HepG2 (cell line): ENCODE measurements around the gene LAMA5. TPM values are rescaled to one million over a fixed set of nuclear protein-coding genes. Genes with fewer than 3 reads are reported as not detected.

ENCODE experiments used
- GLI4 ChIP-seq: sonication (generic); formaldehyde crosslinking; IDR thresholded peaks from 2 replicates; pipeline ENCODE4 v1.5.1; 2020; ENCODE audit warnings: missing genetic modification reagents, mild to moderate bottlenecking, moderate library complexity, borderline replicate concordance
- KMT2B ChIP-seq: IDR thresholded peaks from 2 replicates; pipeline ENCODE4 v1.6.1; 2016; ENCODE audit warnings: missing genetic modification reagents, missing compliant biosample characterization
- LCORL ChIP-seq, 2 experiments: fragments of 450-650 bp in 1 of 2; sonication (generic) in 1 of 2; formaldehyde crosslinking in 1 of 2; IDR thresholded peaks; 2 replicates each; pipeline versions ENCODE4 v1.5.0 to v1.6.1; 2017 to 2020; ENCODE audit warnings: antibody characterized with exemption in 1 of 2, missing genetic modification reagents in 1 of 2
- YEATS4 ChIP-seq: sonication (generic); formaldehyde crosslinking; IDR thresholded peaks from 2 replicates; pipeline ENCODE4 v1.4.0; 2020; ENCODE audit warnings: missing genetic modification reagents, borderline replicate concordance
- ZNF207 ChIP-seq: fragments of 450-650 bp; IDR thresholded peaks from 2 replicates; pipeline ENCODE4 v1.6.1; 2016; ENCODE audit warnings: antibody characterized with exemption, borderline replicate concordance
- ZNF264 ChIP-seq: sonication (generic); formaldehyde crosslinking; IDR thresholded peaks from 2 replicates; pipeline ENCODE4 v1.4.0; 2020; ENCODE audit warnings: missing genetic modification reagents
- ZNF331 ChIP-seq: sonication (generic); formaldehyde crosslinking; IDR thresholded peaks from 2 replicates; pipeline ENCODE4 v1.4.0; 2020; ENCODE audit warnings: missing genetic modification reagents
- ZNF782 ChIP-seq: sonication (generic); formaldehyde crosslinking; IDR thresholded peaks from 2 replicates; pipeline ENCODE4 v1.4.0; 2020; ENCODE audit warnings: missing genetic modification reagents, mild to moderate bottlenecking, borderline replicate concordance
- ZNF883 ChIP-seq: sonication (generic); formaldehyde crosslinking; IDR thresholded peaks from 2 replicates; pipeline ENCODE4 v1.5.1; 2020; ENCODE audit warnings: mild to moderate bottlenecking, missing genetic modification reagents; ENCODE audit errors: not compliant biosample characterization
- polyA plus RNA-seq, 8 experiments: library from polyadenylated mRNA; depleted of rRNA in 3 of 8; stranded (reverse) in 7 of 8; unstranded in 1 of 8; fragments of >200 nt; fragmentation: Illumina TruSeq in 4 of 8; extraction: Trizol in 4 of 8; gene quantifications; 2 replicates each; pipeline versions ENCODE4 v1.2.1 to v1.2.3, GENCODE V29; 2011 to 2016; ENCODE audit warnings: low read depth in 4 of 8, missing spikeins in 1 of 8, mixed read lengths in 1 of 8; ENCODE audit not compliant: insufficient read depth in 1 of 8
- total RNA-seq, 5 experiments: library from RNA; depleted of rRNA; stranded (reverse); fragments of >200 nt; fragmentation: Illumina TruSeq; extraction: Trizol; gene quantifications; 2 replicates each; pipeline ENCODE4 v1.2.3, GENCODE V29; 2016; ENCODE audit warnings: low read depth in 1 of 5
- TF ChIP-seq, protein P1 (sequence below): sonication (generic); formaldehyde crosslinking; IDR thresholded peaks from 2 replicates; pipeline ENCODE4 v1.4.0; 2020; ENCODE audit warnings: missing genetic modification reagents
- TF ChIP-seq, protein P2 (sequence below): sonication (generic); formaldehyde crosslinking; IDR thresholded peaks from 2 replicates; pipeline ENCODE4 v1.5.0; 2020; ENCODE audit warnings: missing genetic modification reagents, mild to moderate bottlenecking, borderline replicate concordance
- TF ChIP-seq, protein P3 (sequence below): sonication (generic); formaldehyde crosslinking; IDR thresholded peaks from 2 replicates; pipeline ENCODE4 v1.5.1; 2020; ENCODE audit warnings: mild to moderate bottlenecking, missing genetic modification reagents, borderline replicate concordance
- TF ChIP-seq, protein P4 (sequence below), 2 experiments: fragments of 450-650 bp in 1 of 2; sonication (generic) in 1 of 2; formaldehyde crosslinking in 1 of 2; IDR thresholded peaks; 2 replicates each; pipeline versions ENCODE4 v1.6.1 to v1.8.0; 2016 to 2022; ENCODE audit warnings: antibody characterized with exemption in 1 of 2, mild to moderate bottlenecking in 1 of 2, missing genetic modification reagents in 1 of 2

The LAMA5 gene
- total and polyA plus RNA-seq, 2 of the 13 experiments (the other 11 are each of a cell fraction or from before 2014, with no cell fraction given), result 21.0 to 44.7 TPM

DNA sequence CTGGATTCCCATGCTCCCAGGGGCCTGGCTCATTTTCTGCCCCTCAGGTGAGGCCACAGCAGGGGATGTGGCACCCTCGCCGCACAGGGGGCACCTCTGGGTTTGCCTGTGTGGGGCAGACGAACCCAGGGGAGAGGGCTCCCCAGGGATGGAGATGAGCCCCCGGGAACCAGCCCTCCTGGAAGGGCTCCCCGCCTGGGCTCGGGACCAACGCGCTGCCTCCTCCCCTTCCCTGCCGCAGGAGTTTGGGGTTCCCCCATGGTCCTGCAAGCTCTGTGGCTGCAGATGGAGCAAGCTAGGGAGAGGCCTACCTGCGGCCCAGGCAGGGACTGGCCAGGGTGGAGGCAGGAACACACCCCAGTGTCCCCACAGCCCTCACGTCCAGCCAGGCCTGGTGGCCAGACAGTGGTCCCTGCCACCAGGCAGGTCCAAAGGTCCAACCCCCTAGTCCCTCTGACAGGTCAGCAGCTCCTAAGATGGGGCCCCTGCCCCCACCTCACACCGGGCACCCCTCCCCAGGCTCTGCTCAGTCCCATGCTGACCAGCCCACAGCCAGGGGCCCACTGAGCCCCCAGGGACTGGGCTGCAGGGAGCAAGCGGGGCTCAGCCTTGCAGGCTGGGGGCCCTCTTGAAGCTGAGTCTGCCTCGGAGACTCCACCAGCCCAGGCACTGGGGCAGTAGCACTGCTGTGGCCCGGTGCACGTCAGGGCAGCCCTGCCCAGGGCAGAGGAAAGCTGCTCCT lies 13.7 kb downstream of the LAMA5 start (continued):
- TF ChIP-seq, protein P1, sequence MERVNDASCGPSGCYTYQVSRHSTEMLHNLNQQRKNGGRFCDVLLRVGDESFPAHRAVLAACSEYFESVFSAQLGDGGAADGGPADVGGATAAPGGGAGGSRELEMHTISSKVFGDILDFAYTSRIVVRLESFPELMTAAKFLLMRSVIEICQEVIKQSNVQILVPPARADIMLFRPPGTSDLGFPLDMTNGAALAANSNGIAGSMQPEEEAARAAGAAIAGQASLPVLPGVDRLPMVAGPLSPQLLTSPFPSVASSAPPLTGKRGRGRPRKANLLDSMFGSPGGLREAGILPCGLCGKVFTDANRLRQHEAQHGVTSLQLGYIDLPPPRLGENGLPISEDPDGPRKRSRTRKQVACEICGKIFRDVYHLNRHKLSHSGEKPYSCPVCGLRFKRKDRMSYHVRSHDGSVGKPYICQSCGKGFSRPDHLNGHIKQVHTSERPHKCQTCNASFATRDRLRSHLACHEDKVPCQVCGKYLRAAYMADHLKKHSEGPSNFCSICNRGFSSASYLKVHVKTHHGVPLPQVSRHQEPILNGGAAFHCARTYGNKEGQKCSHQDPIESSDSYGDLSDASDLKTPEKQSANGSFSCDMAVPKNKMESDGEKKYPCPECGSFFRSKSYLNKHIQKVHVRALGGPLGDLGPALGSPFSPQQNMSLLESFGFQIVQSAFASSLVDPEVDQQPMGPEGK (CRISPR knock-in tag), result peak; percentile 99
- TF ChIP-seq ZNF782, result peak; percentile 63; the same call in 1 of the 2 replicates
- TF ChIP-seq, protein P2, sequence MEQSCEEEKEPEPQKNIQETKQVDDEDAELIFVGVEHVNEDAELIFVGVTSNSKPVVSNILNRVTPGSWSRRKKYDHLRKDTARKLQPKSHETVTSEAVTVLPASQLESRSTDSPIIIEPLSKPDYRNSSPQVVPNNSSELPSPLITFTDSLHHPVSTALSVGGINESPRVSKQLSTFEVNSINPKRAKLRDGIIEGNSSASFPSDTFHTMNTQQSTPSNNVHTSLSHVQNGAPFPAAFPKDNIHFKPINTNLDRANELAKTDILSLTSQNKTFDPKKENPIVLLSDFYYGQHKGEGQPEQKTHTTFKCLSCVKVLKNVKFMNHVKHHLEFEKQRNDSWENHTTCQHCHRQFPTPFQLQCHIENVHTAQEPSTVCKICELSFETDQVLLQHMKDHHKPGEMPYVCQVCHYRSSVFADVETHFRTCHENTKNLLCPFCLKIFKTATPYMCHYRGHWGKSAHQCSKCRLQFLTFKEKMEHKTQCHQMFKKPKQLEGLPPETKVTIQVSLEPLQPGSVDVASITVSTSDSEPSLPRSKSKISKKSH (CRISPR knock-in tag), result 0 out of 2 replicates have a peak, but pooled peaks have one; percentile 26
- TF ChIP-seq ZNF264 (CRISPR knock-in tag), result peak; percentile 84
- TF ChIP-seq ZNF883 (CRISPR knock-in tag), result peak; percentile 74
- TF ChIP-seq LCORL (IDR thresholded peaks at IDR 0.05), result no peak
- TF ChIP-seq LCORL (CRISPR knock-in tag; IDR thresholded peaks at IDR 0.05), result peak; percentile 80
- TF ChIP-seq ZNF207, result no peak
- TF ChIP-seq GLI4 (CRISPR knock-in tag), result no peak
- no peak for TF ChIP-seq KMT2B (CRISPR knock-in tag)
- TF ChIP-seq, protein P3, sequence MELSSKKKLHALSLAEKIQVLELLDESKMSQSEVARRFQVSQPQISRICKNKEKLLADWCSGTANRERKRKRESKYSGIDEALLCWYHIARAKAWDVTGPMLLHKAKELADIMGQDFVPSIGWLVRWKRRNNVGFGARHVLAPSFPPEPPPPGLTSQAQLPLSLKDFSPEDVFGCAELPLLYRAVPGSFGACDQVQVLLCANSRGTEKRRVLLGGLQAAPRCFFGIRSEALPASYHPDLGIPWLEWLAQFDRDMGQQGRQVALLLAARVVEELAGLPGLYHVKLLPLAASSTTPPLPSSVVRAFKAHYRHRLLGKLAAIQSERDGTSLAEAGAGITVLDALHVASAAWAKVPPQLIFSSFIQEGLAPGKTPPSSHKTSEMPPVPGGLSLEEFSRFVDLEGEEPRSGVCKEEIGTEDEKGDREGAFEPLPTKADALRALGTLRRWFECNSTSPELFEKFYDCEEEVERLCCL (CRISPR knock-in tag), result no peak
- TF ChIP-seq ZNF331 (CRISPR knock-in tag), result peak; percentile 28; the same call in 1 of the 2 replicates
- peak; percentile 53; the same call in 1 of the 2 replicates for TF ChIP-seq YEATS4 (CRISPR knock-in tag)
- TF ChIP-seq, protein P4, sequence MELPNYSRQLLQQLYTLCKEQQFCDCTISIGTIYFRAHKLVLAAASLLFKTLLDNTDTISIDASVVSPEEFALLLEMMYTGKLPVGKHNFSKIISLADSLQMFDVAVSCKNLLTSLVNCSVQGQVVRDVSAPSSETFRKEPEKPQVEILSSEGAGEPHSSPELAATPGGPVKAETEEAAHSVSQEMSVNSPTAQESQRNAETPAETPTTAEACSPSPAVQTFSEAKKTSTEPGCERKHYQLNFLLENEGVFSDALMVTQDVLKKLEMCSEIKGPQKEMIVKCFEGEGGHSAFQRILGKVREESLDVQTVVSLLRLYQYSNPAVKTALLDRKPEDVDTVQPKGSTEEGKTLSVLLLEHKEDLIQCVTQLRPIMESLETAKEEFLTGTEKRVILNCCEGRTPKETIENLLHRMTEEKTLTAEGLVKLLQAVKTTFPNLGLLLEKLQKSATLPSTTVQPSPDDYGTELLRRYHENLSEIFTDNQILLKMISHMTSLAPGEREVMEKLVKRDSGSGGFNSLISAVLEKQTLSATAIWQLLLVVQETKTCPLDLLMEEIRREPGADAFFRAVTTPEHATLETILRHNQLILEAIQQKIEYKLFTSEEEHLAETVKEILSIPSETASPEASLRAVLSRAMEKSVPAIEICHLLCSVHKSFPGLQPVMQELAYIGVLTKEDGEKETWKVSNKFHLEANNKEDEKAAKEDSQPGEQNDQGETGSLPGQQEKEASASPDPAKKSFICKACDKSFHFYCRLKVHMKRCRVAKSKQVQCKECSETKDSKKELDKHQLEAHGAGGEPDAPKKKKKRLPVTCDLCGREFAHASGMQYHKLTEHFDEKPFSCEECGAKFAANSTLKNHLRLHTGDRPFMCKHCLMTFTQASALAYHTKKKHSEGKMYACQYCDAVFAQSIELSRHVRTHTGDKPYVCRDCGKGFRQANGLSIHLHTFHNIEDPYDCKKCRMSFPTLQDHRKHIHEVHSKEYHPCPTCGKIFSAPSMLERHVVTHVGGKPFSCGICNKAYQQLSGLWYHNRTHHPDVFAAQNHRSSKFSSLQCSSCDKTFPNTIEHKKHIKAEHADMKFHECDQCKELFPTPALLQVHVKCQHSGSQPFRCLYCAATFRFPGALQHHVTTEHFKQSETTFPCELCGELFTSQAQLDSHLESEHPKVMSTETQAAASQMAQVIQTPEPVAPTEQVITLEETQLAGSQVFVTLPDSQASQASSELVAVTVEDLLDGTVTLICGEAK (IDR thresholded peaks at IDR 0.05), result no peak
- TF ChIP-seq, protein P4 (CRISPR knock-in tag; IDR thresholded peaks at IDR 0.05), result peak; percentile 68
